Sigmoid colon (tissue), 7 donors: ENCODE measurements around the gene ARHGAP42. TPM values are rescaled to one million over a fixed set of nuclear protein-coding genes. Genes with fewer than 3 reads are reported as not detected.

Experiments used
- DNase-seq: peaks from one replicate; pipeline ENCODE4 v3.0.0-alpha.2; 2019
- H3K27ac ChIP-seq, 4 donors: fragments of 200-600 bp; sonication (generic); one replicate each; pipeline ENCODE4 v1.5.1; 2016 to 2019; ENCODE audit warnings: mild to moderate bottlenecking in 1 of 4
- H3K27me3 ChIP-seq, 3 donors: fragments of 200-600 bp; sonication (generic); one replicate each; pipeline ENCODE4 v1.5.1; 2019; ENCODE audit warnings: mild to moderate bottlenecking in 1 of 3
- H3K36me3 ChIP-seq, 4 donors: fragments of 200-600 bp; sonication (generic); one replicate each; pipeline ENCODE4 v1.5.1; 2016 to 2019
- H3K4me1 ChIP-seq, 4 donors: fragments of 200-600 bp; sonication (generic); one replicate each; pipeline ENCODE4 v1.5.1; 2017 to 2019
- H3K4me3 ChIP-seq, 4 donors: fragments of 200-600 bp; sonication (generic); one replicate each; pipeline ENCODE4 v1.5.1; 2017 to 2019; ENCODE audit warnings: mild to moderate bottlenecking in 2 of 4, moderate library complexity in 1 of 4
- H3K9me3 ChIP-seq, 4 donors: fragments of 200-600 bp in 3 of 4; sonication (generic) in 3 of 4; one replicate each; pipeline versions ENCODE4 v1.5.1 to v1.6.1; 2013 to 2019
- CTCF ChIP-seq, 4 experiments: fragments of 450-650 bp in 3 of 4; fragments of 200-600 bp in 1 of 4; IDR thresholded peaks; one replicate each; pipeline ENCODE4 v1.5.1; 2016 to 2019; ENCODE audit warnings: antibody characterized with exemption in 4 of 4, mild to moderate bottlenecking in 3 of 4, moderate library complexity in 2 of 4
- EP300 ChIP-seq, 4 donors: sonication (generic); formaldehyde crosslinking; IDR thresholded peaks; one replicate each; pipeline ENCODE4 v1.6.1; 2017; ENCODE audit warnings: antibody characterized with exemption in 4 of 4
- POLR2A ChIP-seq, 2 donors: fragments of 450-650 bp; IDR thresholded peaks; one replicate each; pipeline ENCODE4 v1.6.1; 2016; ENCODE audit warnings: antibody characterized with exemption in 2 of 2, mild to moderate bottlenecking in 2 of 2, moderate library complexity in 2 of 2
- POLR2AphosphoS5 ChIP-seq, 4 donors: sonication (generic); formaldehyde crosslinking; IDR thresholded peaks; one replicate each; pipeline ENCODE4 v1.6.1; 2017; ENCODE audit warnings: antibody characterized with exemption in 4 of 4
- WGBS, 2 donors: extraction: QIAGEN DNeasy Blood & Tissue Kit; methylation state at CpG; one replicate each; pipeline ENCODE4 v1.1.7; 2013; 5-methylcytosine and 5-hydroxymethylcytosine counted together
- intact Hi-C: fragments of 100-400 bp; cut with DNase I; formaldehyde crosslinking; loops from one replicate; pipeline ENCODE4 v1.15.1; 2023
- polyA plus RNA-seq, 3 donors: library from polyadenylated mRNA; stranded (reverse); fragments of 200-250 nt; gene quantifications; one replicate each; pipeline ENCODE4 v1.2.3, GENCODE V29; 2013
- total RNA-seq, 4 donors: library from RNA; depleted of rRNA; stranded (reverse); fragments of >200 nt; gene quantifications; one replicate each; pipeline ENCODE4 v1.1.0, GENCODE V29; 2016
- donor health status: healthy with polysubstance abuse.
- donor health status: Bipolar disorder and iron deficiency.
- donor health status: healthy.

The ARHGAP42 gene
- total and polyA plus RNA-seq, 7 donors: 4.2 to 16.9 (median 6.4) TPM

- 20 to 53% methylated on average over 2 of the region's 2 CpGs for WGBS, 2 donors
- Histone ChIP-seq H3K27me3 (no peaks in the 10 kb centered on the region), H3K36me3 (no peaks in the 10 kb centered on the region), H3K4me1 (no peaks in the 10 kb centered on the region), H3K4me3 (no peak overlapping the region), H3K9me3 (no peaks in the 10 kb centered on the region), H3K27ac (no peak overlapping the region)
- no peak for DNase-seq
- intact Hi-C loops: no loop called here
- TF ChIP-seq CTCF (IDR thresholded peaks at IDR 0.05) (no peak), POLR2AphosphoS5 (IDR thresholded peaks at IDR 0.05) (no peak), POLR2A (IDR thresholded peaks at IDR 0.05) (no peak), EP300 (IDR thresholded peaks at IDR 0.05) (no peak)
Measured at GRCh38 chr11:100759106-100759505, 72.0 kb downstream of the ARHGAP42 start.

GRCh38 chr11:100759856-100760255 is 72.8 kb downstream of the ARHGAP42 start:
- Histone ChIP-seq H3K9me3 (no peaks in the 10 kb centered on the region), H3K36me3 (no peaks in the 10 kb centered on the region)
- WGBS, 2 donors: 49 to 74% methylated on average over 3 of the region's 3 CpGs

GRCh38 chr11:100760744-100761143 is 73.7 kb downstream of the ARHGAP42 start:
- Histone ChIP-seq H3K4me1 (no peaks in the 10 kb centered on the region), H3K4me3 (no peak overlapping the region), H3K36me3 (no peaks in the 10 kb centered on the region), H3K27ac (no peak overlapping the region), H3K9me3 (no peaks in the 10 kb centered on the region), H3K27me3 (no peaks in the 10 kb centered on the region)
- intact Hi-C loops: no loop called here
- DNase-seq: no peak
- TF ChIP-seq POLR2AphosphoS5 (IDR thresholded peaks at IDR 0.05) (no peak), CTCF (IDR thresholded peaks at IDR 0.05) (no peak), EP300 (IDR thresholded peaks at IDR 0.05) (no peak), POLR2A (IDR thresholded peaks at IDR 0.05) (no peak)

More at GRCh38 chr11:100759856-100760255, 72.8 kb downstream of the ARHGAP42 start:
- Histone ChIP-seq H3K4me1 (no peaks in the 10 kb centered on the region), H3K27me3 (no peaks in the 10 kb centered on the region), H3K4me3 (no peak overlapping the region), H3K27ac (no peak overlapping the region)
- intact Hi-C loops: no loop called here
- DNase-seq: no peak
- no peak for TF ChIP-seq POLR2A (IDR thresholded peaks at IDR 0.05)
- no peak for TF ChIP-seq POLR2AphosphoS5 (IDR thresholded peaks at IDR 0.05)
- TF ChIP-seq CTCF (IDR thresholded peaks at IDR 0.05): no peak
- TF ChIP-seq EP300 (IDR thresholded peaks at IDR 0.05): no peak

GRCh38 chr11:100761841-100762240 is 74.8 kb downstream of the ARHGAP42 start:
- WGBS, 2 donors: 85 to 90% methylated on average over 6 of the region's 6 CpGs
- no peaks in the 10 kb centered on the region for H3K4me1 ChIP-seq
- no peak for TF ChIP-seq POLR2A (IDR thresholded peaks at IDR 0.05)
- no peak for TF ChIP-seq EP300 (IDR thresholded peaks at IDR 0.05)
- no peak for TF ChIP-seq POLR2AphosphoS5 (IDR thresholded peaks at IDR 0.05)
- no peak for TF ChIP-seq CTCF (IDR thresholded peaks at IDR 0.05)

GRCh38 chr11:100766764-100767163 is 79.7 kb downstream of the ARHGAP42 start:
- Histone ChIP-seq H3K27me3 (no peaks in the 10 kb centered on the region), H3K9me3 (no peaks in the 10 kb centered on the region), H3K36me3 (no peaks in the 10 kb centered on the region), H3K27ac (no peak overlapping the region), H3K4me1 (peaks cover 0 to 6% (median 2%) of the 10 kb centered on the region in 4 donors), H3K4me3 (no peak overlapping the region)
- WGBS, 2 donors: 91 to 92% methylated on average over 2 of the region's 2 CpGs
- no peak for DNase-seq
- TF ChIP-seq POLR2A (IDR thresholded peaks at IDR 0.05): no peak
- no peak for TF ChIP-seq POLR2AphosphoS5 (IDR thresholded peaks at IDR 0.05)
- no peak for TF ChIP-seq CTCF (IDR thresholded peaks at IDR 0.05)
- no peak for TF ChIP-seq EP300 (IDR thresholded peaks at IDR 0.05)
- intact Hi-C loops: no loop called here

More at GRCh38 chr11:100761841-100762240, 74.8 kb downstream of the ARHGAP42 start:
- Histone ChIP-seq H3K9me3 (no peaks in the 10 kb centered on the region), H3K36me3 (no peaks in the 10 kb centered on the region), H3K27ac (no peak overlapping the region), H3K4me3 (no peak overlapping the region), H3K27me3 (no peaks in the 10 kb centered on the region)
- no peak for DNase-seq
- intact Hi-C loops: no loop called here
